ENCODE data around the gene BCAP31.

- TF ChIP-seq ZNF274 (IDR thresholded peaks at IDR 0.05; ENCODE audit: low read depth, low read length) (no peak), YY1 (IDR thresholded peaks at IDR 0.05; ENCODE audit: insufficient read depth, insufficient read length) (no peak)
Observed at GRCh38 chrX:153731117-153731844, 7.1 kb upstream of the BCAP31 start.
